K562 (cell line): ENCODE results near the gene GBX1. TPM values are rescaled to one million over a fixed set of nuclear protein-coding genes. Genes with fewer than 3 reads are reported as not detected.

Experiments
- ATAC-seq: fragments of 200-7000 bp; cut with Tn5 transposase; 3 replicates; pipeline ENCODE4 v1.9.1; 2020; ENCODE audit warnings: moderate library complexity
- BruUV-seq: library from RNA; stranded (reverse); fragments of 400-500 nt; replicated peaks from 2 replicates; lab custom pipeline; 2021; lab: Mats Ljungman, UMichigan
- CTCF ChIA-PET: fragments of 300-600 bp; formaldehyde crosslinking; extraction: SDS; loops from one replicate; lab custom pipeline; 2021; ENCODE audit warnings: low intra/inter-chr PET ratio; lab: Yijun Ruan, JAX
- POLR2A ChIA-PET: fragments of 300-600, 350-650 bp; sonication (Branson Sonifier 250); formaldehyde crosslinking; extraction: SDS; loops from one replicate; lab custom pipeline; 2021; ENCODE audit warnings: antibody characterized with exemption, inconsistent platforms; lab: Yijun Ruan, JAX
- DNase-seq, 4 experiments: peaks; one replicate each; pipeline versions ENCODE4 v3.0.0 to v3.0.0-alpha.2; 2011 to 2018; ENCODE audit warnings: low spot score in 3 of 4, mixed read lengths in 3 of 4; ENCODE audit errors: extremely low read depth in 1 of 4
- FAIRE-seq: peaks from 2 replicates; lab custom pipeline; 2011; peaks lifted over from hg19 to GRCh38; lab: Jason Lieb, UNC
- H2AFZ ChIP-seq: 2 replicates; pipeline ENCODE4 v1.6.0; 2011; ENCODE audit warnings: low read depth, low read length, control low read depth, inconsistent platforms
- H3K27ac ChIP-seq: fragments of 200-600 bp; 3 replicates; pipeline ENCODE4 v1.8.0; 2011; ENCODE audit warnings: low read depth, mild to moderate bottlenecking, control low read depth, inconsistent platforms, low read length, moderate library complexity, mixed read lengths; ENCODE audit errors: extremely low read depth
- H3K27me3 ChIP-seq, 2 experiments: fragments of 300-600 bp in 1 of 2; 2 replicates in 1 of 2; 3 replicates in 1 of 2; pipeline versions ENCODE4 v1.6.0 to v1.8.0; 2011; ENCODE audit warnings: inconsistent platforms in 2 of 2, low read length in 2 of 2, mild to moderate bottlenecking in 1 of 2, mixed read lengths in 1 of 2, moderate library complexity in 1 of 2; ENCODE audit not compliant: control insufficient read depth in 2 of 2, insufficient read depth in 2 of 2
- H3K36me3 ChIP-seq: fragments of 300-600 bp; 3 replicates; pipeline ENCODE4 v1.8.0; 2011; ENCODE audit warnings: mild to moderate bottlenecking, low read length, inconsistent platforms; ENCODE audit not compliant: control insufficient read depth, insufficient read depth
- H3K4me1 ChIP-seq, 2 experiments: fragments of 200-600 bp in 1 of 2; replicated peaks in 1 of 2; 2 replicates in 1 of 2; 3 replicates in 1 of 2; pipeline versions ENCODE4 v1.5.1 to v1.8.0; 2011; ENCODE audit warnings: inconsistent platforms in 2 of 2, low read length in 2 of 2, mild to moderate bottlenecking in 1 of 2, mixed read lengths in 1 of 2, moderate library complexity in 1 of 2; ENCODE audit not compliant: control insufficient read depth in 2 of 2, insufficient read depth in 2 of 2
- H3K4me2 ChIP-seq: 2 replicates; pipeline ENCODE4 v1.6.1; 2011; ENCODE audit warnings: low read length, control low read depth, inconsistent platforms, mixed read lengths; ENCODE audit not compliant: insufficient read depth
- H3K4me3 ChIP-seq: fragments of 200-600 bp; sonication (generic), shearing (Covaris generic); 2 replicates; pipeline ENCODE4 v1.5.1; 2016; ENCODE audit warnings: control low read depth, inconsistent platforms
- H3K79me2 ChIP-seq: fragments of 200-600 bp; 3 replicates; pipeline ENCODE4 v1.8.0; 2011; ENCODE audit warnings: low read length, inconsistent platforms; ENCODE audit not compliant: control insufficient read depth, insufficient read depth
- H3K9ac ChIP-seq, 2 experiments: 2 replicates each; pipeline versions ENCODE4 v1.6.0 to v1.6.1; 2011; ENCODE audit warnings: low read depth in 2 of 2, low read length in 2 of 2, control low read depth in 1 of 2, inconsistent platforms in 1 of 2, mild to moderate bottlenecking in 1 of 2, mixed read lengths in 1 of 2; ENCODE audit not compliant: insufficient read depth in 1 of 2
- H3K9me1 ChIP-seq: one replicate; pipeline ENCODE4 v1.6.0; 2011; ENCODE audit warnings: inconsistent platforms, mild to moderate bottlenecking, low read length, moderate library complexity; ENCODE audit not compliant: control insufficient read depth, insufficient read depth
- H3K9me3 ChIP-seq: replicated peaks from 2 replicates; pipeline ENCODE4 v1.5.1; 2011; ENCODE audit warnings: low read depth, low read length, inconsistent platforms; ENCODE audit not compliant: control insufficient read depth, insufficient read depth
- H4K20me1 ChIP-seq: replicated peaks from 2 replicates; pipeline ENCODE4 v1.6.1; 2011; ENCODE audit warnings: low read length, inconsistent platforms, mixed read lengths; ENCODE audit not compliant: control insufficient read depth, insufficient read depth
- MAFF ChIP-seq: IDR thresholded peaks from 2 replicates; pipeline ENCODE4 v1.6.1; 2012; ENCODE audit warnings: low read length, improper control_type of control experiment
- NCOA1 ChIP-seq: fragments of 450-650 bp; IDR thresholded peaks from 2 replicates; pipeline ENCODE4 v1.6.1; 2016; ENCODE audit warnings: low read depth
- POLR2G ChIP-seq: fragments of 200-400 bp; formaldehyde crosslinking; IDR thresholded peaks from 2 replicates; pipeline ENCODE4 v1.6.1; 2017; ENCODE audit warnings: low read depth, mild to moderate bottlenecking, antibody characterized with exemption, low read length, moderate library complexity
- RBM22 ChIP-seq: fragments of 200-400 bp; formaldehyde crosslinking; IDR thresholded peaks from 2 replicates; pipeline ENCODE4 v1.6.1; 2018; ENCODE audit warnings: low read length, low read depth; ENCODE audit not compliant: poor library complexity, severe bottlenecking
- WGBS: fragments of 100-300 bp; shearing (Covaris generic); methylation state at CpG from one replicate; pipeline ENCODE4 v1.1.6; 2016; ENCODE audit warnings: low coverage, mixed read lengths; ENCODE audit not compliant: insufficient coverage; ENCODE audit errors: missing lambda C conversion rate; 5-methylcytosine and 5-hydroxymethylcytosine counted together
- in situ Hi-C: fragments of 300-500 bp; cut with MboI; formaldehyde crosslinking; loops from 4 replicates; pipeline ENCODE4 v1.15.0; 2018; ENCODE audit warnings: inconsistent platforms, mixed read lengths
- intact Hi-C: fragments of 100-400 bp; cut with micrococcal nuclease; formaldehyde crosslinking; loops from 2 replicates; pipeline ENCODE4 v1.14.2; 2022
- polyA plus RNA-seq, 8 experiments: library from polyadenylated mRNA; depleted of rRNA in 4 of 8; stranded (reverse) in 5 of 8; unstranded in 3 of 8; fragments of >200 nt; fragmentation: Nextera tagmentation in 2 of 8; fragmentation: Illumina TruSeq in 1 of 8; extraction: Ambion mirVana in 2 of 8; extraction: Trizol in 1 of 8; gene quantifications; 2 replicates each; pipeline versions ENCODE4 v1.2.1 to v1.2.3, GENCODE V29; 2011 to 2014; ENCODE audit warnings: inconsistent platforms in 1 of 8, missing spikeins in 1 of 8
- total RNA-seq, 7 experiments: library from RNA; depleted of rRNA in 6 of 7; stranded (reverse); fragments of >200 nt in 6 of 7; fragmentation: Illumina TruSeq in 2 of 7; extraction: Trizol in 2 of 7; gene quantifications; 2 replicates each; pipeline versions ENCODE4 v1.2.1 to v1.2.3, GENCODE V29; 2011 to 2021; ENCODE audit warnings: low replicate concordance in 1 of 7
- TF ChIP-seq, protein P1 (sequence below): fragments of 250-450 bp; sonication (Bioruptor Pico); IDR thresholded peaks from 2 replicates; pipeline ENCODE4 v1.4.0; 2020; ENCODE audit warnings: mild to moderate bottlenecking, moderate library complexity, borderline replicate concordance

The GBX1 gene
- total and polyA plus RNA-seq, 9 of the 15 experiments (the other 6 are each of a cell fraction or from before 2014, with no cell fraction given), result not detected

DNA sequence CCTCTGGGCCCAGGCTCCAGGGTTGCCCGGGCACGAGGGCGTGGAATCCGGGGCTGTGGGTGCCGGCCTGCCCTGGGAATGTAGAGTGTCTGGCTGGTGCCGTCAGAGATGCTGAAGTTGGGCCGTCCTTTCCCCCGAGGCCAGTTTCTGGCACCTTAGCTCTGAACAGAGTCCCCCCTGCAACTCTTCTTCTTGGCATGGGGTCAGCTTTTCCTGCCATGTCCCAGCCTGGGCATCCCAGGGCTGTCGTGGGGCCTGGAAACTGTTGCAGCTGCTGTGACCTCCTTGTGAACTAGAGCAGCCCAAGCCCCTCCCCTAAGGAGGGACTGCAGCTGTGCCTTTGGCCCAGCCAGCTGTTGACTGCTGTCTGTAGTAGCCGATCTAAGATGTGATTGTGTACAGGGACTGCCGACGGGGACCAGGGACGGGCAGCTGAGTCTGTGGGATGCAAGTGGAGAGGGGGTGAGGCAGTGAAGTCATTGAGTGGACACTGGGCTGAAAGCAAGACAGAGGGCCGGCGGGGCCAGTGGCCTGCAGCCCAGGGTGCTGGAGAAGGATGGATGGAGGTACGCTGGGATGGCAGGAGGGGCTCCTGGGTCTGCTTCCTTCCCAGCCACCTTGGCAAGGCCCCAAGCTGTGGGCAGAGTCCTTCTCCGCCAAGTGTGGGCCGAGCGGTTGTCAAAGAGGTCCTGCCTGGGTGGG lies 35.8 kb downstream of the GBX1 start:
- ATAC-seq (no peak), DNase-seq (no peak), FAIRE-seq (no peak)
- in situ Hi-C loops (no loop called here), intact Hi-C loops (no loop called here)
- WGBS, result 93% methylated on average over 19 of the region's 19 CpGs
- no peak overlapping the region for H3K4me3 ChIP-seq
- peaks cover 4% of the 10 kb centered on the region for H4K20me1 ChIP-seq
- H3K4me2 ChIP-seq, result no peak overlapping the region
- peaks cover 99% of the 10 kb centered on the region for H3K36me3 ChIP-seq
- TF ChIP-seq, protein P1, sequence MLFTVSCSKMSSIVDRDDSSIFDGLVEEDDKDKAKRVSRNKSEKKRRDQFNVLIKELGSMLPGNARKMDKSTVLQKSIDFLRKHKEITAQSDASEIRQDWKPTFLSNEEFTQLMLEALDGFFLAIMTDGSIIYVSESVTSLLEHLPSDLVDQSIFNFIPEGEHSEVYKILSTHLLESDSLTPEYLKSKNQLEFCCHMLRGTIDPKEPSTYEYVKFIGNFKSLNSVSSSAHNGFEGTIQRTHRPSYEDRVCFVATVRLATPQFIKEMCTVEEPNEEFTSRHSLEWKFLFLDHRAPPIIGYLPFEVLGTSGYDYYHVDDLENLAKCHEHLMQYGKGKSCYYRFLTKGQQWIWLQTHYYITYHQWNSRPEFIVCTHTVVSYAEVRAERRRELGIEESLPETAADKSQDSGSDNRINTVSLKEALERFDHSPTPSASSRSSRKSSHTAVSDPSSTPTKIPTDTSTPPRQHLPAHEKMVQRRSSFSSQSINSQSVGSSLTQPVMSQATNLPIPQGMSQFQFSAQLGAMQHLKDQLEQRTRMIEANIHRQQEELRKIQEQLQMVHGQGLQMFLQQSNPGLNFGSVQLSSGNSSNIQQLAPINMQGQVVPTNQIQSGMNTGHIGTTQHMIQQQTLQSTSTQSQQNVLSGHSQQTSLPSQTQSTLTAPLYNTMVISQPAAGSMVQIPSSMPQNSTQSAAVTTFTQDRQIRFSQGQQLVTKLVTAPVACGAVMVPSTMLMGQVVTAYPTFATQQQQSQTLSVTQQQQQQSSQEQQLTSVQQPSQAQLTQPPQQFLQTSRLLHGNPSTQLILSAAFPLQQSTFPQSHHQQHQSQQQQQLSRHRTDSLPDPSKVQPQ (CRISPR knock-in tag), result no peak
- TF ChIP-seq NCOA1 (no peak), POLR2G (peak; percentile 54), RBM22 (peak; percentile 41), MAFF (no peak)
- no peaks in the 10 kb centered on the region for H3K9me3 ChIP-seq
- no TSS peak for BruUV-seq
- peaks cover 0 to 14% of the 10 kb centered on the region in 2 experiments; a peak in 1 of 5 replicates for H3K4me1 ChIP-seq
- H3K27me3 ChIP-seq, result no peaks in the 10 kb centered on the region; a peak in 1 of 5 replicates
- H3K9ac ChIP-seq, result peak overlapping the region in 1 of 2 experiments; percentile 15; a peak in 1 of 4 replicates
- H3K9me1 ChIP-seq, result peaks cover 2% of the 10 kb centered on the region
- H3K27ac ChIP-seq, result no peak overlapping the region
- ChIA-PET CTCF (no interaction called here), POLR2A (interaction anchor here (0.6 to 1.4 kb wide), 2 partner anchors 8 to 16 kb away, joined by 3 read pairs; no protein-coding TSS in a partner anchor)
- H3K79me2 ChIP-seq, result no peaks in the 10 kb centered on the region
- no peak overlapping the region for H2AFZ ChIP-seq
